Measurements from ENCODE around the gene TEX36.
"Not testable (repeated sequence)": the region's sequence is repeated elsewhere in the genome, so short reads cannot be mapped to it uniquely, and the experiment has no call there.

The TEX36 gene

GRCh38 chr10:125691160-125691981, 8.4 kb upstream of the TEX36 start:
- DNase-seq, result no peak

GRCh38 chr10:125689955-125690569, 7.1 kb upstream of the TEX36 start:
- no peak for DNase-seq

- DNase-seq, result no peak
These were observed 4.7 kb upstream of the TEX36 start for GRCh38 chr10:125687507-125688185.

GRCh38 chr10:125684581-125684980, 1.6 kb upstream of the TEX36 start:
- DNase-seq, result no peak

GRCh38 chr10:125683821-125684220, 858 bp upstream of the TEX36 start:
- DNase-seq, result no peak

- no peak for DNase-seq
These were observed 3.5 kb downstream of the TEX36 start for GRCh38 chr10:125679436-125679835.

- no peak for DNase-seq
These were observed 10.1 kb downstream of the TEX36 start for GRCh38 chr10:125672884-125673283.

- DNase-seq, result no peak
These were observed 20.4 kb downstream of the TEX36 start for GRCh38 chr10:125662584-125662983.

- DNase-seq, result no peak
These were observed 20.9 kb downstream of the TEX36 start for GRCh38 chr10:125661941-125662515.

GRCh38 chr10:125661431-125661940, 21.5 kb downstream of the TEX36 start:
- DNase-seq, result no peak

GRCh38 chr10:125659071-125659470, 23.9 kb downstream of the TEX36 start:
- DNase-seq, result no peak

GRCh38 chr10:125656523-125656922, 26.4 kb downstream of the TEX36 start:
- DNase-seq, result no peak

- DNase-seq, result not testable (repeated sequence)
These were observed 29.9 kb downstream of the TEX36 start for GRCh38 chr10:125653113-125653512.

- no peak for DNase-seq
These were observed 36.7 kb downstream of the TEX36 start for GRCh38 chr10:125646311-125646710.

GRCh38 chr10:125641398-125641797, 41.6 kb downstream of the TEX36 start:
- DNase-seq, result no peak

GRCh38 chr10:125640653-125641052, 42.3 kb downstream of the TEX36 start:
- DNase-seq, result no peak

- no peak for DNase-seq
These were observed 43.1 kb downstream of the TEX36 start for GRCh38 chr10:125639846-125640245.

- DNase-seq, result no peak
These were observed 44.4 kb downstream of the TEX36 start for GRCh38 chr10:125638555-125638954.

- no peak for DNase-seq
These were observed 45.5 kb downstream of the TEX36 start for GRCh38 chr10:125637496-125637895.

- no peak for DNase-seq
These were observed 48.4 kb downstream of the TEX36 start for GRCh38 chr10:125634606-125635005.

- DNase-seq, result no peak
These were observed 49.4 kb downstream of the TEX36 start for GRCh38 chr10:125633517-125633999.

GRCh38 chr10:125631806-125632205, 51.2 kb downstream of the TEX36 start:
- DNase-seq, result no peak

- DNase-seq, result no peak
These were observed 53.1 kb downstream of the TEX36 start for GRCh38 chr10:125629758-125630376.
